HUDEP-2 (cell line): ENCODE results near the gene GOT1.

Source experiments
- DNase-seq, 76 experiments: peaks; one replicate each; lab custom pipeline; 2025; ENCODE audit not compliant: unreplicated experiment in 76 of 76; lab: John Stamatoyannopoulos, UW

GOT1 gene

DNA sequence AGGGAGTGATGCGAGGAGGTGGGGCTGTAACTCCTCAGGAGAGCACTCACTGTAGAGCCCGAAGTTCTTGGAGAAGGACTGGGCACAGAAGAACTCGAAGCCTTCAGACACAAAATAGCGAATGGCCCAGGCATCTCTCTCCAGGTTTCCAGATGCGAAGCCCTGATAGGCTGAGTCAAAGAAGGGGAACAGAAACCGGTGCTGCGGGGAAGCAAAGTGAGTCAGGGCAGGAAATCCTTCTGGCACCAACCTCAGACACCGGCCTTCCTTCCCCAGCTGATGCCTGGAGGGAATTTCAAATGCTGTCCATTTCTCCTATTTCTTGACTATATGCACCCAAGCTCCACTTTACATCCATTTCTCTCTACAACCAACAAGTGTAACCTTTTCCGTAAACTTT, 26.8 kb downstream of the GOT1 start:
- no peak for DNase-seq

DNA sequence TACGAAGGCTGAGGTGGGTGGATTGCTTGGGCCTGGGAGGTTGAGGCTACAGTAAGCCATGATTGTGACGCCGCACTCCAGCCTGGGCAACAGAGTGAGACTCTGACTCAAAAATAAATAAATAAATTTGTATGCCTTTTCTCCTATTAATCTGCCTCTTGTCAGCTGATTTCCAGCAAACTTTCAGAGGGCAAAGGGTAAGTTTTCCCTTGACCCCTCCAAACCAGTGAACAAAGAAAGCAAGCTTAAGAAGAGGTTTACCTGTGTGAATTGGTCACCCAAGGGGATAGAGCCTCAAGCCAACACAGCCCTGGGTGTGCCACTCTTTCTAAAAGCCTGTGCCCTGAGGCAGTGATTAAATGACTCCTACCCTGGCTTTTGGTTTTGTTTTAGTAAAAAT, 30.8 kb downstream of the GOT1 start:
- DNase-seq, result no peak

DNA sequence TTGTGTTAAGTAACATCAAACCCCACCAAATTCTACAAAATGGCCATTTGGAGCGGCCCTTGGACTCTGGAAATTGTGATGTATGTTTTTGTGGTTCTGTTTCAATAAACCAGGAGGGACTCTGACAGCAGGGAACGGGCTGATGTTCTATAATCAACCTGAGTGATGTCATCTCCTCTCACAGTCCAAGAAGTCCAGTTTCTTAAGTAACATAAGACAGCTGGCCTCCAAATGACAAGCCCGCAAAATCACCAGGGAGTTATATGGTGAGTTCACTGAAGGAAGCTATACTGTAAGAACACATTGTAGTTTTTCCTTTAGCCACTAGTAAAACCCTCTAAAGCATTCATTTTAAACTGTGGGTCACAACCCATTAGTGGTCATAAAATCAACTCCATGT, 34.0 kb downstream of the GOT1 start:
- no peak for DNase-seq

DNA sequence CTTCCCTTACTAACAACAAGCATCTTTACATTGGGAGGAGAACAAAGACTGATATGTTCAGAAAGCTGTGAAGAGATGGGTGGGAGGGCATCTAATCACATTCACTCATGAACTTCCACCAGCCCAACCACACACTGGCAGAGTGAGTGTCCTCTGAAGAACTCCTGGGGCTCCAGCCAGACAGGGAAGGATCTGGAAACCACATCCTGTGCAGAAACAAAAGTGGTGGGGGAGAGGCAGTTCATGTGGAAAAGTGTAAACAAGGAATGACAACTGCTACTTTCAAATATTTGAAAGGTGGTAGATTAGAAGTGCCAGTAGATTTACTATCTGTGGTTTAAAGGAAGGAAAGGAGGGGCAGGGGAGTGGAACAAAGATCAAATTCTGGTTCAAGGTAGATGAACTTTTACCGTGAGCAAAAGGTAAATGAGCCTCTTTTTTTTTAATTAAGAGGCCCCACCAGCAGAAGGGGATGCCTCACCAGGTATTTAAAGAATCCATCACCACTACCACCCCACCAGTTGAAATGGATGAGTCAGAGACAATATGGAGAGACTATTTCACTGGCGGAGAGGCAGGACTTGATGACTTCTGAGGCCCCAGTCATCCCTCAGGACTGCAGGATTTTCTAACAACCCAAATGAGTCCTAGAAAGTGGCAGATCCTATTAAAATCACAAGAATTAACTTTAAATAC, 34.5 kb downstream of the GOT1 start:
- DNase-seq, result no peak

DNA sequence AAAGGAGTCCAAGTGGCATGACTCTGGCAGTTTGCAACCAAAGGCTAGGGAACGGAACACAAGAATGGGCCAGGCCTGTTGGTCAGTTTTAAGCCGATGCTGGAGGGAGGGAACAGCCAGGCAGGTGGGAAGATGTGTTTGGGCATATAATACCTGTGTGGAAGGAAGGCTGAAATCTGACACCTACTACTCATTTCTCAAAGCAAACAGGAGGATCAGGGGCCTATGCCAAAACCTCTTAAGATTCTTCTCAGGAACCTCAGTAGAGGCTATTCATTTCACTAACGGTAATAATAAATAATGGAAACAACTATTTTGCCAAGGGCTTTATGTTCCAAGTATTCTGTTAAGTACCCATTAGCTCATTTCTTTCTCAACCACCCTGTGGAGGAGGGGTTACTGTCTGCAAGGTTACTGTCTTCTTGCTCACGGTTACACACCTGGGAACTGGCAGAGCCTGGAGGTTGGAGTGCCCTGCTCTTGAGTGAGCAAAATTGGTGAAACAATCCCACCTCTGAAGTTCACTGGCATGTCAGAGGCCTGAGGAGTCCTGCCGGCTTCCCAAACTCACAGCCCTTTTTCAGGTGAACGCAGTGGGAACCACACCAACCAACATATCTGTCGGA, 35.5 kb downstream of the GOT1 start:
- DNase-seq, result no peak

- no peak for DNase-seq
These were observed 36.2 kb downstream of the GOT1 start for GRCh38 chr10:99394256-99394655.

DNA sequence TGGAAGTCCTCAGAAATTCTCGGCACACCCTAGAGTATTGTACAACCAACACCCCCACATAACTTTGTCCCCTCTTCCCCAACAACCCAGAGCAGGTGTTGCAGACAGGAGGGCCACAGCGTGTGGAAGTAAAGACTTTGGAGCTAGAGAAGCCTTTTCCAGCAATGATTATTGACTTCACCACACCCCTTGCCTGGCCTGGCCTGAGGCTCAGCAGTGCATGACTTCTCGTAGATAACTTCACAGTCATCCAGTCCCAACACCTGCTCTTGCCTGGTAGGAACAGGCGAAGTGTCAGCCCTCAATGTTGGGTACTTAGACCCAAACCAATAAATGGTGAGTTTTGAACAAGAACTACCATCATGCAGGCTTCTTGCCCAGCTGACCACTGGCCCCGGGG, 36.7 kb downstream of the GOT1 start:
- DNase-seq, result no peak

- DNase-seq, result no peak
These were observed 37.4 kb downstream of the GOT1 start for GRCh38 chr10:99393036-99393435.

- no peak for DNase-seq
These were observed 39.1 kb downstream of the GOT1 start for GRCh38 chr10:99391346-99391745.

GRCh38 chr10:99389729-99390480, 40.5 kb downstream of the GOT1 start:
- DNase-seq, result no peak

GRCh38 chr10:99387541-99387940, 42.9 kb downstream of the GOT1 start:
- no peak for DNase-seq

DNA sequence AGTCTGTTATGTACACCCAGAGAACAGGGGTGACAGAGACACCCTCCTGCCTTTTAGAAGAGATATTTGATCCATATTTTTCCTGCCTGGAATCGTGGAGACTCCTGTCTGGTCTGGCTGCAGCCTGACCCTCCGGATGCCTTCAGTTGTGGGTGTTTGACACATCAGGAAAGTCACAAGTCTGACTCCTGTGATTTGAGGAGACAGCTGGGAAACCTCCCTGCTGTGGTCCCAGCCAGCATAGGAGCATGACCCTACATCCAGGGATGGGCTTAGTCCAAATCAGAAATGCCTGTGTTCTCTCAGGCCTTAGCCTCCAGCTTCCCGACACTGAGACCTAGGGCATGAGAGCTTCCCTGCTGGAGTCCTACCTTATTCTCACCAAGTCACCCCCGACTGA, 43.4 kb downstream of the GOT1 start:
- no peak for DNase-seq

GRCh38 chr10:99382176-99382575, 48.2 kb downstream of the GOT1 start:
- no peak for DNase-seq

DNA sequence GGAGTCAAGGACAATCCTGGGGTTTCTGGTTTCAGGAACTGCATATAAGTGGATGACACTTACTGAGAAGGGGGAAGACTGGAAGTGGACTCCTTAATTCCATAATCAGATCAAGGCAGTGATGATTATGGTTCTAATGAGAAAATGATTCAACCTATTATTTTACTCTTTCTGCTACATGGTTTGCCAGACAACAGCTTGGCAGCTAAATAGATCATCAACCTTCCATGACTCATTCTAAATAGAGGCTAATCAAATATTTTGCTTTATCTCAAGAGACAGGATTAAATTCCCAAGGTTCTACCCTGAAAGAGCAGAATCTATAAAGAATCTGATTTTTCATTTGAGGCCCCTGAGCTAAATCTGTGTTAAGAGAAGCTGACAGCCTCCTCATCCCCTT, 55.0 kb downstream of the GOT1 start:
- no peak for DNase-seq

GRCh38 chr10:99374972-99375371, 55.5 kb downstream of the GOT1 start:
- DNase-seq, result no peak

DNA sequence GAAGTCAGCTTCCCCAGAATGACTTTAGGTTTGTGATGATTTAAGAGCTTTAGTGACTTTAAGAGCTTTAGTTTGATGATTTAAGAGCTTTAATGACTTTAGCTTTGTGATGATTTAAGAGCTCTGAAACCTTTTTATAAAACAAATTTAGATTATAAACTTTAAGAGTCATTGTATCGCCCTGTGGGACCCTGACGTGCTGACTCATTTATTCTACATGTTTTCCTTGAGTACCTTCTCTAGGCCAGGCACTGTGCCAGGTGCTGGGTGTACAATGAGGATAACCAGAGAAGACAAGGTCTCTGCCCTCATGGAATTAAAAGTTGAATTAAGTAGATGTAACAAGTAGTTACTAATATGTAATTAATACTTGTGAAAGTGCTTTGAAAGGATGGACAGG, 55.9 kb downstream of the GOT1 start:
- peak in 1 of 76 experiments; percentile 4 for DNase-seq

GRCh38 chr10:99372546-99373271, 57.7 kb downstream of the GOT1 start:
- DNase-seq, result no peak

DNA sequence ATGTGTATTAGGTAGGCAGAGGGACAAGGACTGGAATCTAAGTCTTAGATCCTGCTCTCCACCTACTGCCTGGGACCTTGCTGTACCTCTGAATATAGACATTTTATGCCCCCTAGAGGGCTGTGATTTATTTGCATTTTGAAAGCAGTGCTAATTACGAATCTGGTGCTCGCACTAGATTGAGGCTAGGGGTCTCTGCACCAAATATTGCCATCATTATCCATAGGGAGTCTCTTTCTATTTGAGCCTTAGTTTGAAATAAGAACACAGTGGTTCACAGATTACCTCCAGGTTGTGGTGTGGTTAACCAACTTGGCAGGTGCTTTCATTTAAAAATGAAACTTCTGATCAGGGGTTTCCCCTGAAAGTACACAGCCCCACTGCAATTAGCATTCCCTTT, 59.4 kb downstream of the GOT1 start:
- peak in 1 of 76 experiments; percentile 7 for DNase-seq

- DNase-seq, result no peak
These were observed 60.9 kb downstream of the GOT1 start for GRCh38 chr10:99369551-99369950.

DNA sequence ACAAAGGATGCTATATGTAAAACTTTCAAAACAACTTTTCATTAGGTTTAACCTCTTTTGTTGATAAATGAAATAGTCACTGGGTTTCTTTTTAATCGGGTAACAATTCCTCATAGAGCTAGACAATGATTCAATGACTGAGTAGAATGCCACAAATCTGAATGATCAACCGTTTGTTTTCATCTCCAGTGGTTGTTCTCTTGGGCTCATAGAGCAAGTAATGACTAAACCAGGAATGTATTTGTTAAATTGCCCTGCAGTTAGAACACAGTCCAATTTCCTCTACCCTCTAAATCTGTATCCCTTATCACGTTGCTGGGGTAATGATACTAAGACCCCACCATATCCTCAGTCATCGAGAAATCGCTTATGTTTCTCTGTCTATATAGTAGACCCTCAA, 61.3 kb downstream of the GOT1 start:
- no peak for DNase-seq

DNA sequence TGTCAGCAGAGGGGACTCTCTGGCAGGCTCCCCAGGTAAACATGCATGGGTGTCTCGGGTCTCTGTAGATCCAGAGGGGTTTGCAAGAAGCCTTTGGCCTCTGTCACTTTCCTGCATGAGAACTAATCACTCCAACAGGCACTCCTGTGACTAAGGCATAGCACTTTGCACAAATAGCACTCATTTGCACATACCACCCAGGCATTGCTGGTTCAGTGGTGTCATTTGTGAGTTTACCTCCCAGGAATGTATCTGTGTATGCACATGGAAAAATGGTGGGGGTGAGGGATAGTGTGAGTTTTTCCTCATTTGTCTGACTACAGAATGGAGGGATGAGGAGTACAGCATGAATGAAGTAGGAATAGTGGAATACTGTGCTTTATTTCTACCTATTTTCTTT, 61.8 kb downstream of the GOT1 start:
- DNase-seq, result no peak
